ENCODE results near the gene ARHGEF16.

Gene ARHGEF16

GRCh38 chr1:3494321-3495308 lies 40.1 kb downstream of the ARHGEF16 start:
- H3K9me3 ChIP-seq (ENCODE audit: control insufficient read depth, insufficient read depth, low read length), result no peaks in the 10 kb centered on the region
- H3K9ac ChIP-seq (ENCODE audit: low read depth, low read length), result no peak overlapping the region
- no peaks in the 10 kb centered on the region for H3K4me1 ChIP-seq (ENCODE audit: insufficient read depth, low read length)
- no peaks in the 10 kb centered on the region for H3K36me3 ChIP-seq (ENCODE audit: insufficient read depth, low read length)

GRCh38 chr1:3495776-3496745 lies 41.6 kb downstream of the ARHGEF16 start:
- Histone ChIP-seq H3K4me1 (ENCODE audit: insufficient read depth, low read length) (no peaks in the 10 kb centered on the region), H3K36me3 (ENCODE audit: insufficient read depth, low read length) (no peaks in the 10 kb centered on the region), H3K9me3 (ENCODE audit: control insufficient read depth, insufficient read depth, low read length) (no peaks in the 10 kb centered on the region), H3K9ac (ENCODE audit: low read depth, low read length) (no peak overlapping the region)

- Histone ChIP-seq H3K36me3 (ENCODE audit: insufficient read depth, low read length) (no peaks in the 10 kb centered on the region), H3K9ac (ENCODE audit: low read depth, low read length) (no peak overlapping the region), H3K9me3 (ENCODE audit: control insufficient read depth, insufficient read depth, low read length) (no peaks in the 10 kb centered on the region), H3K4me1 (ENCODE audit: insufficient read depth, low read length) (no peaks in the 10 kb centered on the region)
Measured at GRCh38 chr1:3496916-3497315, 42.5 kb downstream of the ARHGEF16 start.

GRCh38 chr1:3497521-3497920 lies 43.1 kb downstream of the ARHGEF16 start:
- no peaks in the 10 kb centered on the region for H3K36me3 ChIP-seq (ENCODE audit: insufficient read depth, low read length)
- H3K4me1 ChIP-seq (ENCODE audit: insufficient read depth, low read length), result no peaks in the 10 kb centered on the region
- no peaks in the 10 kb centered on the region for H3K9me3 ChIP-seq (ENCODE audit: control insufficient read depth, insufficient read depth, low read length)
- no peak overlapping the region for H3K9ac ChIP-seq (ENCODE audit: low read depth, low read length)

GRCh38 chr1:3498246-3498930 lies 43.9 kb downstream of the ARHGEF16 start:
- no peaks in the 10 kb centered on the region for H3K36me3 ChIP-seq (ENCODE audit: insufficient read depth, low read length)
- no peaks in the 10 kb centered on the region for H3K9me3 ChIP-seq (ENCODE audit: control insufficient read depth, insufficient read depth, low read length)
- no peaks in the 10 kb centered on the region for H3K4me1 ChIP-seq (ENCODE audit: insufficient read depth, low read length)
- H3K9ac ChIP-seq (ENCODE audit: low read depth, low read length), result no peak overlapping the region

- Histone ChIP-seq H3K9me3 (ENCODE audit: control insufficient read depth, insufficient read depth, low read length) (no peaks in the 10 kb centered on the region), H3K4me1 (ENCODE audit: insufficient read depth, low read length) (no peaks in the 10 kb centered on the region), H3K9ac (ENCODE audit: low read depth, low read length) (no peak overlapping the region), H3K36me3 (ENCODE audit: insufficient read depth, low read length) (no peaks in the 10 kb centered on the region)
Measured at GRCh38 chr1:3498986-3499385, 44.5 kb downstream of the ARHGEF16 start.

GRCh38 chr1:3499611-3500010 lies 45.1 kb downstream of the ARHGEF16 start:
- Histone ChIP-seq H3K4me1 (ENCODE audit: insufficient read depth, low read length) (no peaks in the 10 kb centered on the region), H3K9ac (ENCODE audit: low read depth, low read length) (no peak overlapping the region)

GRCh38 chr1:3500265-3500835 lies 45.9 kb downstream of the ARHGEF16 start:
- H3K36me3 ChIP-seq (ENCODE audit: insufficient read depth, low read length), result no peaks in the 10 kb centered on the region
- H3K4me1 ChIP-seq (ENCODE audit: insufficient read depth, low read length), result no peaks in the 10 kb centered on the region
- no peak overlapping the region for H3K9ac ChIP-seq (ENCODE audit: low read depth, low read length)
- H3K9me3 ChIP-seq (ENCODE audit: control insufficient read depth, insufficient read depth, low read length), result no peaks in the 10 kb centered on the region

More at GRCh38 chr1:3499611-3500010, 45.1 kb downstream of the ARHGEF16 start:
- no peaks in the 10 kb centered on the region for H3K9me3 ChIP-seq (ENCODE audit: control insufficient read depth, insufficient read depth, low read length)
- H3K36me3 ChIP-seq (ENCODE audit: insufficient read depth, low read length), result no peaks in the 10 kb centered on the region

- H3K36me3 ChIP-seq (ENCODE audit: insufficient read depth, low read length), result no peaks in the 10 kb centered on the region
- no peaks in the 10 kb centered on the region for H3K9me3 ChIP-seq (ENCODE audit: control insufficient read depth, insufficient read depth, low read length)
- no peak overlapping the region for H3K9ac ChIP-seq (ENCODE audit: low read depth, low read length)
- no peaks in the 10 kb centered on the region for H3K4me1 ChIP-seq (ENCODE audit: insufficient read depth, low read length)
Measured at GRCh38 chr1:3501437-3501836, 47.0 kb downstream of the ARHGEF16 start.

- no peaks in the 10 kb centered on the region for H3K36me3 ChIP-seq (ENCODE audit: insufficient read depth, low read length)
- H3K9ac ChIP-seq (ENCODE audit: low read depth, low read length), result no peak overlapping the region
- H3K4me1 ChIP-seq (ENCODE audit: insufficient read depth, low read length), result no peaks in the 10 kb centered on the region
- no peaks in the 10 kb centered on the region for H3K9me3 ChIP-seq (ENCODE audit: control insufficient read depth, insufficient read depth, low read length)
Measured at GRCh38 chr1:3501856-3502640, 47.6 kb downstream of the ARHGEF16 start.

- no peaks in the 10 kb centered on the region for H3K4me1 ChIP-seq (ENCODE audit: insufficient read depth, low read length)
Measured at GRCh38 chr1:3502641-3503524, 48.4 kb downstream of the ARHGEF16 start.

GRCh38 chr1:3503525-3503886 lies 49.0 kb downstream of the ARHGEF16 start:
- H3K36me3 ChIP-seq (ENCODE audit: insufficient read depth, low read length), result no peaks in the 10 kb centered on the region
- H3K4me1 ChIP-seq (ENCODE audit: insufficient read depth, low read length), result no peaks in the 10 kb centered on the region
- H3K9me3 ChIP-seq (ENCODE audit: control insufficient read depth, insufficient read depth, low read length), result no peaks in the 10 kb centered on the region
- H3K9ac ChIP-seq (ENCODE audit: low read depth, low read length), result no peak overlapping the region

More at GRCh38 chr1:3502641-3503524, 48.4 kb downstream of the ARHGEF16 start:
- no peaks in the 10 kb centered on the region for H3K9me3 ChIP-seq (ENCODE audit: control insufficient read depth, insufficient read depth, low read length)
- no peak overlapping the region for H3K9ac ChIP-seq (ENCODE audit: low read depth, low read length)
- H3K36me3 ChIP-seq (ENCODE audit: insufficient read depth, low read length), result no peaks in the 10 kb centered on the region
